Prostate gland (tissue), 2 donors: ENCODE data around the gene PRSS35. TPM values are rescaled to one million over a fixed set of nuclear protein-coding genes. Genes with fewer than 3 reads are reported as not detected.

Experiments
- DNase-seq: peaks from one replicate; pipeline ENCODE4 v3.0.0-alpha.2; 2019; ENCODE audit warnings: low spot score
- H3K27ac ChIP-seq, 2 donors: fragments of 200-600 bp; sonication (generic); 2 replicates each; pipeline ENCODE4 v1.5.1; 2017 to 2019
- H3K27me3 ChIP-seq: fragments of 200-600 bp; sonication (generic); replicated peaks from 2 replicates; pipeline ENCODE4 v1.5.1; 2019; ENCODE audit not compliant: insufficient read depth
- H3K36me3 ChIP-seq, 2 donors: fragments of 200-600 bp; sonication (generic); 1 replicate in 1 of 2; 2 replicates in 1 of 2; pipeline versions ENCODE4 v1.5.1 to v1.8.1; 2017 to 2019
- H3K4me1 ChIP-seq: fragments of 200-600 bp; sonication (generic); replicated peaks from 2 replicates; pipeline ENCODE4 v1.5.1; 2019
- H3K4me3 ChIP-seq, 2 donors: fragments of 200-600 bp; sonication (generic); 2 replicates each; pipeline ENCODE4 v1.5.1; 2017 to 2019
- H3K9me3 ChIP-seq: fragments of 200-600 bp; sonication (generic); 2 replicates; pipeline ENCODE4 v1.5.1; 2017
- CTCF ChIP-seq, 4 experiments: fragments of 200-600 bp in 2 of 4; fragments of 450-650 bp in 2 of 4; sonication (generic) in 2 of 4; IDR thresholded peaks; 1 replicate in 3 of 4; 2 replicates in 1 of 4; pipeline ENCODE4 v1.5.1; 2016 to 2019; ENCODE audit warnings: antibody characterized with exemption in 4 of 4, mild to moderate bottlenecking in 2 of 4, moderate library complexity in 2 of 4
- POLR2A ChIP-seq: fragments of 450-650 bp; IDR thresholded peaks from one replicate; pipeline ENCODE4 v1.6.1; 2016; ENCODE audit warnings: antibody characterized with exemption, mild to moderate bottlenecking
- POLR2AphosphoS5 ChIP-seq: sonication (generic); formaldehyde crosslinking; IDR thresholded peaks from one replicate; pipeline ENCODE4 v1.6.1; 2017; ENCODE audit warnings: antibody characterized with exemption
- WGBS: methylation state at CpG from one replicate; pipeline ENCODE4 v1.1.5; 2018; 5-methylcytosine and 5-hydroxymethylcytosine counted together
- intact Hi-C: fragments of 100-400 bp; cut with DNase I; formaldehyde crosslinking; loops from one replicate; pipeline ENCODE4 v1.14.2; 2022
- total RNA-seq, 2 donors: library from RNA; depleted of rRNA; stranded (reverse); fragments of >200 nt; gene quantifications; one replicate each; pipeline ENCODE4 v1.1.0, GENCODE V29; 2016

The PRSS35 gene
- total RNA-seq, 2 donors from 2014 or later, result 2.4 TPM; not detected in 1

GRCh38 chr6:83514466-83514865, 2.1 kb downstream of the PRSS35 start:
- 65% methylated on average over 1 of the region's 1 CpG for WGBS
- no peaks in the 10 kb centered on the region for H3K27me3 ChIP-seq
- intact Hi-C loops, result loop anchor here (5.0 kb wide), 1 partner anchor 447 kb away; the partner anchor contains the start of genes DOP1A and UBE3D

GRCh38 chr6:83514866-83515466, 2.6 kb downstream of the PRSS35 start:
- no peaks in the 10 kb centered on the region for H3K27me3 ChIP-seq
- peak; percentile 23 for DNase-seq
- no peaks in the 10 kb centered on the region for H3K4me1 ChIP-seq
- no peak overlapping the region for H3K27ac ChIP-seq
- TF ChIP-seq CTCF (IDR thresholded peaks at IDR 0.05) (peak; percentile 75 to 84 (median 80)), POLR2AphosphoS5 (peak; percentile 11), POLR2A (no peak)
- H3K9me3 ChIP-seq, result no peaks in the 10 kb centered on the region
- H3K36me3 ChIP-seq, result no peaks in the 10 kb centered on the region
- intact Hi-C loops, result loop anchor here (5.0 kb wide), 1 partner anchor 448 kb away; the partner anchor contains the start of genes DOP1A and UBE3D
- WGBS, result 38% methylated on average over 4 of the region's 4 CpGs
- no peak overlapping the region for H3K4me3 ChIP-seq

More at GRCh38 chr6:83514466-83514865, 2.1 kb downstream of the PRSS35 start:
- no peak for TF ChIP-seq POLR2A
- Histone ChIP-seq H3K27ac (no peak overlapping the region), H3K4me1 (no peaks in the 10 kb centered on the region), H3K36me3 (no peaks in the 10 kb centered on the region), H3K4me3 (no peak overlapping the region), H3K9me3 (no peaks in the 10 kb centered on the region)
- DNase-seq, result no peak

GRCh38 chr6:83517500-83517899, 5.2 kb downstream of the PRSS35 start:
- 50% methylated on average over 1 of the region's 1 CpG for WGBS
- Histone ChIP-seq H3K27ac (no peak overlapping the region), H3K9me3 (no peaks in the 10 kb centered on the region), H3K4me3 (no peak overlapping the region), H3K4me1 (no peaks in the 10 kb centered on the region), H3K27me3 (no peaks in the 10 kb centered on the region), H3K36me3 (no peaks in the 10 kb centered on the region)
- DNase-seq, result no peak
- intact Hi-C loops, result no loop called here
- no peak for TF ChIP-seq POLR2AphosphoS5

- no peaks in the 10 kb centered on the region for H3K9me3 ChIP-seq
- intact Hi-C loops, result no loop called here
- no peaks in the 10 kb centered on the region for H3K27me3 ChIP-seq
- 90% methylated on average over 4 of the region's 4 CpGs for WGBS
- DNase-seq, result no peak
- no peaks in the 10 kb centered on the region for H3K36me3 ChIP-seq
- H3K27ac ChIP-seq, result no peak overlapping the region
- no peak overlapping the region for H3K4me3 ChIP-seq
- TF ChIP-seq POLR2A (no peak), POLR2AphosphoS5 (no peak), CTCF (IDR thresholded peaks at IDR 0.05) (no peak)
- no peaks in the 10 kb centered on the region for H3K4me1 ChIP-seq
Measured at GRCh38 chr6:83518816-83519480, 6.6 kb downstream of the PRSS35 start.

GRCh38 chr6:83536034-83536646, 23.8 kb downstream of the PRSS35 start:
- no peaks in the 10 kb centered on the region for H3K36me3 ChIP-seq
- TF ChIP-seq POLR2A (no peak), CTCF (IDR thresholded peaks at IDR 0.05) (peak in 2 of 4 experiments; percentile 35 to 45)
- DNase-seq, result no peak
- WGBS, result 40% methylated on average over 5 of the region's 5 CpGs
- H3K9me3 ChIP-seq, result no peaks in the 10 kb centered on the region
- no peaks in the 10 kb centered on the region for H3K4me1 ChIP-seq
- H3K4me3 ChIP-seq, result no peak overlapping the region
- intact Hi-C loops, result no loop called here
- H3K27ac ChIP-seq, result no peak overlapping the region
- H3K27me3 ChIP-seq, result no peaks in the 10 kb centered on the region
